K562 (cell line): ENCODE measurements around the gene SPRED2. TPM values are rescaled to one million over a fixed set of nuclear protein-coding genes. Genes with fewer than 3 reads are reported as not detected.

Source experiments
- BRCA1 ChIP-seq, 2 experiments: fragments of 450-650 bp in 1 of 2; sonication (generic) in 1 of 2; formaldehyde crosslinking in 1 of 2; IDR thresholded peaks; 2 replicates each; pipeline versions ENCODE4 v1.5.0 to v1.6.1; 2017 to 2020; ENCODE audit warnings: mild to moderate bottlenecking in 1 of 2, missing genetic modification reagents in 1 of 2
- CEBPG ChIP-seq, 3 experiments: fragments of 200-800 bp in 1 of 3; sonication (Bioruptor generic) in 1 of 3; sonication (generic) in 1 of 3; formaldehyde crosslinking in 1 of 3; IDR thresholded peaks in 2 of 3; conservative IDR thresholded peaks in 1 of 3; 2 replicates each; pipeline versions ENCODE4 v1.6.1 to v1.8.0; 2016 to 2022; ENCODE audit warnings: missing compliant biosample characterization in 2 of 3, missing genetic modification characterization in 2 of 3, mild to moderate bottlenecking in 1 of 3, missing genetic modification reagents in 1 of 3
- ETV1 ChIP-seq: fragments of 450-650 bp; conservative IDR thresholded peaks from 2 replicates; pipeline ENCODE4 v1.6.1; 2016; ENCODE audit warnings: missing genetic modification characterization, control low read depth, low read depth, missing compliant biosample characterization
- FOSL1 ChIP-seq: fragments of 200-800 bp; sonication (Bioruptor generic); conservative IDR thresholded peaks from 2 replicates; pipeline ENCODE4 v1.6.1; 2016; ENCODE audit warnings: missing genetic modification characterization, missing compliant biosample characterization
- FOXP1 ChIP-seq: sonication (generic); formaldehyde crosslinking; IDR thresholded peaks from 2 replicates; pipeline ENCODE4 v1.8.0; 2022; ENCODE audit warnings: mild to moderate bottlenecking, missing genetic modification reagents
- HOXB6 ChIP-seq: fragments of 250-450 bp; sonication (Bioruptor Pico); IDR thresholded peaks from 2 replicates; pipeline ENCODE4 v1.5.1; 2022; ENCODE audit warnings: mild to moderate bottlenecking, borderline replicate concordance
- JUND ChIP-seq, 2 experiments: IDR thresholded peaks; 2 replicates in 1 of 2; 3 replicates in 1 of 2; pipeline ENCODE4 v1.6.1; 2011; ENCODE audit warnings: borderline replicate concordance in 2 of 2, low read depth in 2 of 2, low read length in 2 of 2, improper control_type of control experiment in 1 of 2, missing biosample characterization in 1 of 2, missing genetic modification characterization in 1 of 2, missing genetic modification reagents in 1 of 2
- MAFF ChIP-seq: IDR thresholded peaks from 2 replicates; pipeline ENCODE4 v1.6.1; 2012; ENCODE audit warnings: low read length, improper control_type of control experiment
- MCM3 ChIP-seq: fragments of 450-650 bp; IDR thresholded peaks from 2 replicates; pipeline ENCODE4 v1.6.1; 2016
- MLX ChIP-seq, 2 experiments: fragments of 450-650 bp in 1 of 2; sonication (generic) in 1 of 2; formaldehyde crosslinking; conservative IDR thresholded peaks; 2 replicates each; pipeline versions ENCODE4 v1.4.0 to v1.8.1; 2020 to 2022; ENCODE audit warnings: mild to moderate bottlenecking in 1 of 2, missing genetic modification reagents in 1 of 2
- MXI1 ChIP-seq: IDR thresholded peaks from 2 replicates; pipeline ENCODE4 v1.6.1; 2011; ENCODE audit warnings: low read depth, mild to moderate bottlenecking, improper control_type of control experiment, low read length
- NFXL1 ChIP-seq: fragments of 450-650 bp; formaldehyde crosslinking; IDR thresholded peaks from 2 replicates; pipeline ENCODE4 v1.4.0; 2021; ENCODE audit warnings: mild to moderate bottlenecking
- NR2C2 ChIP-seq, 2 experiments: fragments of 200-800 bp in 1 of 2; sonication (Bioruptor generic) in 1 of 2; sonication (generic) in 1 of 2; formaldehyde crosslinking in 1 of 2; IDR thresholded peaks; 2 replicates each; pipeline versions ENCODE4 v1.6.1 to v1.8.0; 2016 to 2022; ENCODE audit warnings: mild to moderate bottlenecking in 1 of 2, missing compliant biosample characterization in 1 of 2, missing genetic modification characterization in 1 of 2, missing genetic modification reagents in 1 of 2
- POLR2AphosphoS5 ChIP-seq: IDR thresholded peaks from 2 replicates; pipeline ENCODE4 v1.6.1; 2011; ENCODE audit warnings: mild to moderate bottlenecking, low read depth, low read length, moderate library complexity; ENCODE audit not compliant: control insufficient read depth, insufficient read depth
- PURB ChIP-seq: sonication (generic); formaldehyde crosslinking; IDR thresholded peaks from 2 replicates; pipeline ENCODE4 v1.9.0; 2021; ENCODE audit warnings: low read depth, mild to moderate bottlenecking, missing genetic modification reagents
- SMARCA4 ChIP-seq: fragments of 450-650 bp; IDR thresholded peaks from 2 replicates; pipeline ENCODE4 v1.6.1; 2016
- SPI1 ChIP-seq: IDR thresholded peaks from 2 replicates; pipeline ENCODE4 v1.6.1; 2011; ENCODE audit warnings: low read depth, low read length, control low read depth, borderline replicate concordance
- TAL1 ChIP-seq: fragments of 450-650 bp; IDR thresholded peaks from 2 replicates; pipeline ENCODE4 v1.6.1; 2016; ENCODE audit warnings: mild to moderate bottlenecking
- TRIM24 ChIP-seq, 2 experiments: fragments of 450-650 bp; IDR thresholded peaks; 2 replicates each; pipeline ENCODE4 v1.6.1; 2016
- ZEB2 ChIP-seq: fragments of 450-650 bp; IDR thresholded peaks from 2 replicates; pipeline ENCODE4 v1.6.1; 2016
- ZNF354B ChIP-seq: fragments of 250-450 bp; sonication (Bioruptor Pico); IDR thresholded peaks from 2 replicates; pipeline ENCODE4 v1.4.0; 2020
- ZNF766 ChIP-seq: fragments of 200-800 bp; sonication (Bioruptor generic); conservative IDR thresholded peaks from 2 replicates; pipeline ENCODE4 v1.6.1; 2016; ENCODE audit warnings: missing genetic modification characterization, missing compliant biosample characterization
- polyA plus RNA-seq, 8 experiments: library from polyadenylated mRNA; depleted of rRNA in 4 of 8; stranded (reverse) in 5 of 8; unstranded in 3 of 8; fragments of >200 nt; fragmentation: Nextera tagmentation in 2 of 8; fragmentation: Illumina TruSeq in 1 of 8; extraction: Ambion mirVana in 2 of 8; extraction: Trizol in 1 of 8; gene quantifications; 2 replicates each; pipeline versions ENCODE4 v1.2.1 to v1.2.3, GENCODE V29; 2011 to 2014; ENCODE audit warnings: inconsistent platforms in 1 of 8, missing spikeins in 1 of 8
- total RNA-seq, 7 experiments: library from RNA; depleted of rRNA in 6 of 7; stranded (reverse); fragments of >200 nt in 6 of 7; fragmentation: Illumina TruSeq in 2 of 7; extraction: Trizol in 2 of 7; gene quantifications; 2 replicates each; pipeline versions ENCODE4 v1.2.1 to v1.2.3, GENCODE V29; 2011 to 2021; ENCODE audit warnings: low replicate concordance in 1 of 7
- TF ChIP-seq, protein P1 (sequence below), 2 experiments: IDR thresholded peaks; 2 replicates each; pipeline ENCODE4 v1.6.1; 2012; ENCODE audit warnings: improper control_type of control experiment in 2 of 2, low read depth in 2 of 2, low read length in 2 of 2, borderline replicate concordance in 1 of 2
- TF ChIP-seq, protein P2 (sequence below): fragments of 250-450 bp; sonication (Bioruptor Pico); IDR thresholded peaks from 2 replicates; pipeline ENCODE4 v1.8.0; 2021; ENCODE audit warnings: moderate library complexity, mild to moderate bottlenecking, inconsistent platforms

SPRED2 gene
- total and polyA plus RNA-seq, 9 of the 15 experiments (the other 6 are each of a cell fraction or from before 2014, with no cell fraction given) = 4.6 to 50.8 (median 14.1) TPM

DNA sequence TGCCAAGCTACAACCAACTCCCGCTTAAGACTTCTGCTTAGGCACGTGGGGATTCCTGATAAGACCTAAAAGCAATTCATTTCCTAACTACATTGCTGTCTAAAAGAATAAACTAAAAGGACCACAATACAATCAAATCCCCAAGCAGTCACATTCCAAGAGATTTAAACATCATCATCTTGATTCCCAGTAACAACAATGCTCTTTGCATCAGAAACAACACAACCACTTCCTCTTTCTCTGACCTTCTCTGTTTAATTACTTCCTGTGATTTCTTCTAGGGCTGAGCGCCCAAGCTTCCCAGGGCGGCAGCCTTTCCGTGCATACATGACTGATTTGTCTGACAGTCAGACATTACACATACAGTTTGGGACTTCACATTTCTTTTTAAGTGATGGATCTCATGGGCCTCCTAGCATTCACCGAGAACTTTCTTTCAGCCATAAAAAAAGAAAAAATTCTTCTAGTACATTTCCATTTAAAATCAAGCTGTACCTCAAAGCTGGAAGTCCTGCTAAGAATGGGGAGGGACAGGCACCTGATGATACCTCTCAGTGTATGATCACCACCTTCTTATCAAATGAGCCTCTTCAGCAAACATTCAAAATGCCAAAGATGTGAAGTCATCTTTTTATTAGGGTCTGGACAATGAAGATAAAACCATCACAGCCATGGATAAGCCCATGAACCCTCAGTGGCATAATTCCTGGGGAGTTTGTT, 11.5 kb downstream of the SPRED2 start (continued):
- TF ChIP-seq NR2C2 (CRISPR knock-in tag; IDR thresholded peaks at IDR 0.05) (0 out of 2 replicates have a peak, but pooled peaks have one; percentile 24), NR2C2 (tag; IDR thresholded peaks at IDR 0.05) (peak; percentile 98), BRCA1 (IDR thresholded peaks at IDR 0.05) (no peak), BRCA1 (CRISPR knock-in tag; IDR thresholded peaks at IDR 0.05) (no peak), ZEB2 (peak; percentile 34; the same call in 1 of the 2 replicates), MCM3 (no peak), PURB (CRISPR knock-in tag) (no peak), MAFF (no peak), SPI1 (peak; percentile 100), HOXB6 (CRISPR knock-in tag) (no peak), ZNF766 (CRISPR knock-in tag) (peak; percentile 45; the same call in 1 of the 2 replicates), FOXP1 (CRISPR knock-in tag) (no peak), ETV1 (tag) (peak; percentile 79), MLX (CRISPR knock-in tag; conservative IDR thresholded peaks at IDR 0.05) (no peak), ZNF354B (CRISPR knock-in tag) (no peak), FOSL1 (tag) (peak; percentile 62; the same call in 1 of the 2 replicates), TRIM24 (IDR thresholded peaks at IDR 0.05) (no peak), POLR2AphosphoS5 (no peak), JUND (IDR thresholded peaks at IDR 0.05; ENCODE audit: borderline replicate concordance, low read depth, low read length) (peak; percentile 80), JUND (tag; IDR thresholded peaks at IDR 0.05; ENCODE audit: borderline replicate concordance, low read depth, low read length) (peak; percentile 61; the same call in 2 of the 3 replicates), NFXL1 (CRISPR knock-in tag) (no peak), MXI1 (no peak), SMARCA4 (peak; percentile 60), CEBPG (CRISPR knock-in tag; IDR thresholded peaks at IDR 0.05) (peak; percentile 57; the same call in 1 of the 2 replicates), CEBPG (tag; conservative IDR thresholded peaks at IDR 0.05 in 1 of 2, IDR thresholded peaks at IDR 0.05 in 1 of 2) (no peak; a peak in 2 of 4 replicates), TAL1 (peak; percentile 50)
- TF ChIP-seq, protein P1, sequence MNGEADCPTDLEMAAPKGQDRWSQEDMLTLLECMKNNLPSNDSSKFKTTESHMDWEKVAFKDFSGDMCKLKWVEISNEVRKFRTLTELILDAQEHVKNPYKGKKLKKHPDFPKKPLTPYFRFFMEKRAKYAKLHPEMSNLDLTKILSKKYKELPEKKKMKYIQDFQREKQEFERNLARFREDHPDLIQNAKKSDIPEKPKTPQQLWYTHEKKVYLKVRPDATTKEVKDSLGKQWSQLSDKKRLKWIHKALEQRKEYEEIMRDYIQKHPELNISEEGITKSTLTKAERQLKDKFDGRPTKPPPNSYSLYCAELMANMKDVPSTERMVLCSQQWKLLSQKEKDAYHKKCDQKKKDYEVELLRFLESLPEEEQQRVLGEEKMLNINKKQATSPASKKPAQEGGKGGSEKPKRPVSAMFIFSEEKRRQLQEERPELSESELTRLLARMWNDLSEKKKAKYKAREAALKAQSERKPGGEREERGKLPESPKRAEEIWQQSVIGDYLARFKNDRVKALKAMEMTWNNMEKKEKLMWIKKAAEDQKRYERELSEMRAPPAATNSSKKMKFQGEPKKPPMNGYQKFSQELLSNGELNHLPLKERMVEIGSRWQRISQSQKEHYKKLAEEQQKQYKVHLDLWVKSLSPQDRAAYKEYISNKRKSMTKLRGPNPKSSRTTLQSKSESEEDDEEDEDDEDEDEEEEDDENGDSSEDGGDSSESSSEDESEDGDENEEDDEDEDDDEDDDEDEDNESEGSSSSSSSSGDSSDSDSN (IDR thresholded peaks at IDR 0.05; ENCODE audit: borderline replicate concordance in 1 of 2, low read depth in 2 of 2, low read length in 2 of 2) = 0 out of 4 replicates have a peak, but pooled peaks of 1 of the 2 experiments have one; percentile 45
- TF ChIP-seq, protein P2, sequence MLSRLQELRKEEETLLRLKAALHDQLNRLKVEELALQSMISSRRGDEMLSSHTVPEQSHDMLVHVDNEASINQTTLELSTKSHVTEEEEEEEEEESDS (CRISPR knock-in tag) = no peak
